Kidney capillary endothelial cell (primary cell): Measurements from ENCODE around the gene DISC1.
"Not testable (repeated sequence)": the region's sequence is repeated elsewhere in the genome, so short reads cannot be mapped to it uniquely, and the experiment has no call there.

Source experiments
- DNase-seq: peaks from one replicate; pipeline ENCODE4 v3.0.0-alpha.2; 2018; ENCODE audit warnings: low spot score

The DISC1 gene

DNA sequence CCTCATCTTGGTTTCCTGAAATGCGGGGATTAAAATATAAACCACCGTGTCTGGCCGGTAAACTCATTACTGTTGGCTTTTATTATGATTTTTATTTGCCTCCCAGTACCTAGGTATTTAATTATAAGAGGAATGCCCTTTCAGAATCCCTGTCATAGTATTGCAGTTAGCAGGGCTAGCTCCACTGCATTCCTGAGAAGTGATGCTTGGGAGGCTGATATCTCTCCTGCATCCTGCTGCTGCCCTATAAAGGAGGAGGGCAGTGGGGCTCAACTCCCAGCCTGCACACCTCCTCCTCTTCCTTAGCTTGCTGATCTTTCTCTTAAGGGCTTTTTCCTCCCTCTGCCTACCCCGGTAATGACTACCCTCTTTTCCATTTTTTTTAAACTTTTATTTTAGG lies 19.9 kb upstream of the DISC1 start:
- no peak for DNase-seq

DNA sequence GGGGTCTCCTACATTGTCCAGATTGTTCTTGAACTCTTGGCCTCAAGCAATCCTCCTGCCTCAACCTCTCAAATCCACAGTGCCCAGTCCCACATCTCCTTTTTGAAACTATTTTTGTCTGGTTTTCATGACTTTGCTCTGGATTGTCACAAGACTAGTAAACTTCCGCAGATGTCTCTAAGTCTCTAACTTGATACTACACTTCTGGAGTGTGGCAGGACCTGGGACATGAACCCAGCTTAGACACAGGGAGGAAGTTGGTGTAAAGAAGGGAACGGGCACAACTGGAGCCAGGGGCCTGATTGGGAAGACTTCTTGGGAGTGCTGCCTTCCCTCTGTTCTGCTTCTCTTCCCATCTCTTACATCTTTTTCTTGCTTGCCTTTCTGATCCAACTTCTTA lies 16.2 kb upstream of the DISC1 start:
- no peak for DNase-seq

DNA sequence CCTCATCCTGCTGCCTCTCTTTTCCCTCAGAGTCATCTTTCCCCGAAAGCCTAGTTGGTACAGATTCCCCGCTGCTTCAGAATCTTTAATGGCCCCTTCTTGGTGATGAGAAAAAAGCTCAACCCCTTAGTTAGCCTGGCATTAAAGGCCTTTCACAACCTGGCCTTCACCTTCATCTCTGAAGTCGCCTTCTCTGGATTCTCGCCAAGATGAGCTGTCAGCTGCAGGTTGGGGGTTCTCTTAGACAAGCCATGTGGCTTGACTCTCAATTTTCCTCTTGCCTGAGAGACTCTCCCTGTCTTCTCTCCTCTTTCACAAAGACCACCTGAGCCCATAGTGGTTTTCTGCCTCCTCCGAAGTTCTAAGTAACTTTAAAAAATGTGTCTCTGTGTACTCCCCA lies 15.5 kb upstream of the DISC1 start:
- DNase-seq, result no peak

DNA sequence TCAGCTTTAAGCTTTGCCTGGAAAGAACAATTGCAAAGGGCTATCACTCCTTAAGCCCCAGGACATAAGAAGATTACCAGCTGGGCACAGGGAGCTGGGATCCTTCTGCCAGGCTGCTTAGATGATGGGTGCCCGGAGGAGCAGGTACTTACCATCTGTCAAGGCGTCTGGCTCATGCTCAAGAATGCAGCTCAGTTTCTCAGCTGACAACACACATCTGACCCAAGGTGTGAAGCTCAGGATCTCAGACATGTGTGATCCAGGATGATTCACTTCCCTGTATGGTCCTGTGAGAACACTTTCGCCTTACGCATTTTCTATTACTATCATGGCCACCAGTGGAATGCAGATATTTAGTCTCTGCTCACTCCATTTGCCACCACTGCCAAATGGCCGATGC lies 14.7 kb upstream of the DISC1 start:
- no peak for DNase-seq

DNA sequence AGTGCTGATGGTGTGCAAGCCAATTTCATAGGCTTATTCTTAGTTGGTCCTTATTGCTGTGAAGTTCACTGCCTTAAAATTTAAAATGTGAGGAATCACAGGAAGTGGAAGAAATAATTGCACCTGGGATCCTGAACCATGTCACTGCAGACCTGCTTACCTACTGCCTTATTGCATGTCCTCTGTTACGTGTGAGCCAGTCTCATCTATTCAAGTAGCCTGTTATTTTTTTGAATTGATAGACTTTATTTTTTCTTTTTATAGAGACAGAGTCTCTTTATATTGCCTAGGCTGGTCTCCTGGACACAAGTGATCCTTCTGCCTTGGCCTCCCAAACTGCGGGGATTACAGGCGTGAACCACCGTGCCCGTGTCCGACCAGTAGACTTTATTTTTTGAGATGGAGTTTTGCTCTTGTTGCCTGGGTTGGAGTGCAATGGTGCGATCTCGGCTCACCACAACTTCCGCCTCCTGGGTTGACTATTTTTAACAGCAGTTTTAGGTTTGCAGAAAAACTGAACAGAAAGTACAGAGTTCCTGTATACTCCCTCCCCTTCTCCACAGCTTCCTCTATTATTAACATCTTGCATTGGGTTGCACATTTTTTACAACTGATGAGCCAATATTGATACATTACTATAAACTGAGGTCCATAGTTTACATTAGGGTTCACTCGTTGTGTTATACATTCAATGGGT lies 14.0 kb upstream of the DISC1 start:
- DNase-seq, result no peak

DNA sequence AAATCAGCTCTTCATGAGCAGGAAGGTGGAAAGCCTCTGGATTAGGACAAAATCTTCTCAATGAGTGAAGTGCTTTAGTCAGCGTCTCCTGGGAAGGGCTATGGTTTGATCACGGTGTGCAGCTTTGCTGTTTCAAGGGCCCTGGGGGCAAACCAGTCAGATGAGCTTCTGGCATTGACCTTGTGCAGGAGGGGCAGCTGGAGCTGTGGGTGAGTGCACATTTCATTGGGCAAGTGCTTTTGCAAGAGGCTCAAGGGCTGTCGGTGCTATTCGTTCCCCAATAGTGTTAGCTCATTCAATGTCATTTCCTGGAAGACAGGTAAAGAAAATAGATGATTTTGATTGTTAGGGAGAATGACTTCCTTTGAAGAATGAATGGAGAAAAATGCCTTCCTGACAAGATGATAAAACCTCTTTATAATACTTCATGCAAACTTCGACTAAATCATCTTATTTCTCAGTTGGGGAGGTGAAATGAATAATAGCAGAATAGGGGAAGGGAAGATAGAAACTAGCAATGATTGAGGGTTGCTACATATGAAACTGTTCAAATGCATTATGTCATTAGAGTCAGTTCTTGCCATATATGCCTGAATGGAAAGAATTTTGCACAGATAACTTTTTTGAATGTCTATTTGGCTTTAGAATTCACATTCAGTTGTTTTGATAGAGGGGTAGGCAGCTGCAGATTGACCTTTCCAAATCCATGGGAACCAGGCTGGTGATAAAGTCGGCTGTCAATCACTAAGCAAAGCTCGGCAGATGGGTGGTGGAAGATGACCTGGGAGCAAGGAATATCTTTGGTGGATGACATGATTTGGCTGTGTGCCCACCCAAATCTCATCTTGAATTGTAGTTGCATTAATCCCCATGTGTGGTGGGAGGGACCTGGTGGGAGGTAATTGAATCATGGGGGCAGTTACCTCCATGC lies 12.9 kb upstream of the DISC1 start:
- no peak for DNase-seq

DNA sequence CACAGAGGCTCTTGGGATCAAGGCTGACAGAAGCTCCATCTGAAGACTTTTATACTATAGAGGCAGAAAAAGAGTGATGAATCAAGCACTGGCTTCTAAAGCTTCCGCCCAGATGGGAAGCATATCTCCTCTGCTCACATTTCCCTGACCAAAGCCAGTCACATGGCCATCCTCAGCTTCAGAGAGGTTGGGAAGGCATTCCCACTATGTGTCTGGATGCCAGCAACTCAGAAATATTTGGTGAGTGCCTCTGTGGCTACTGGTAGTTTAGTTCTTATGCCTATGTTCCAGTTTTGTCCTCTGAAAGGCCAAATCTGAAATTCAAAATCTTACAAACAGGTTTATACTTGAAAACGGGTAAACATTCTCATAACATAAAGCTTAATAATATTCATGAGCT lies 9.9 kb upstream of the DISC1 start:
- no peak for DNase-seq

DNA sequence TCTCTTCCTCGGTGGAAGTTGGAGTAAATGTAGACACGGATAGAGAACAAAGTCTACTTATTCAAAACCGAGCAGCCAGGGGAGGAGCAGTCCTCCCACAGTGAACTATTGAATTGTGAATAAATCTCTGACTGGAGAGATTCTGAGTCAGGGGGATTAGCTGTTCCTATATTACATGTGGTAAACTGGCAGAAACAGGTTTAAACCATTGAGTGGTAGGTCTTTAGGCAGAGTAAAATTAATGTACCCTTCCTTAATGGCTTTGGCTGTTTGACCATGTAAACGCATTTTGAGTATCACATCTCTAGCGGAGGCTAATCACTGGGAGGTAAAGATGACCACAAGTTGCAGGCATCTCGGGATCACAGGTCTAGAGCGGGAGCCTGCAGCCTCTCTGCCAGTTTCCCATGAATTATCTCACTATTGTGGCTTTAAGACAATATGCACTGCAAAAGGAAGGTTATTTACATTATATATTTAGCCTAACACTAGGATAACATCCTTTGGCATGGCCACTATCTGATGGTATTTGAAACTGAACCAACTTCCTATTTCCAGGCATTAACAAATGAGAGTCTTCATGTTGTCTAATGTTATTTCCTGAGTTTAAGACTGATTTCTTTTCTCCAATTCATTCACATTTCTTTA lies 7.9 kb upstream of the DISC1 start:
- DNase-seq, result no peak

DNA sequence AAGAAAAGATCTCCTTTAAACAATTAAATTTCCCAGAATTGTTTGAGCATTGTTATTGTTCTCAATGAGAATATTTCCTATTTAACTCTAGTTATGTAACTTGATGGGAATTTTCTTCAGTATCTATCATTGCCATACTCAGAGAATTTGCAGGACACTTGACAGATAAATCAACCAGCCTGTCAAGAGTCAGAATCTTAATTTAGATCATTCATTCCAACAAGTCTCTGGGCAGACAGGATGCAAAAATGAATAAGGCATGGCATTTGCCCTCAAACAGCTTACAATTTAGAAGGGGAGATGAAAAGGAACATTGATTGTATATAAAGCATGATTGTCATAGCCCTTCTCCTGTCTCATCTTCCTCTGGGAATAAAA lies 7.3 kb upstream of the DISC1 start:
- DNase-seq, result peak; percentile 44

DNA sequence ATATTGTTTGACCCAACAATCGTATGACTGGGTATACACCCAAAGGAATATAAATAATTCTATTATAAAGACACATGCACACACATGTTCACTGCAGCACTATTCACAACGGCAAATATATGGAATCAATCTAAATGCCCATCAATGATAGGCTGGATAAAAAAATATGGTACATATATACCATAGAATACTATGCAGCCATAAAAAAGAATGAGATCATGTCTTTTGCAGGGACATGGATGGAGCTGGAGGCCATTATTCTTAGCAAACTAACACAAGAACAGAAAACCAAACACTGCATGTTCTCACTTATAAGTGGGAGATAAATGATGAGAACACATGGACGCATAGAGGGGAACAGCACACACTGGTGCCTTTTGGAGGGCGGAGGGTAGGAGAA lies 1.5 kb upstream of the DISC1 start:
- not testable (repeated sequence) for DNase-seq

DNA sequence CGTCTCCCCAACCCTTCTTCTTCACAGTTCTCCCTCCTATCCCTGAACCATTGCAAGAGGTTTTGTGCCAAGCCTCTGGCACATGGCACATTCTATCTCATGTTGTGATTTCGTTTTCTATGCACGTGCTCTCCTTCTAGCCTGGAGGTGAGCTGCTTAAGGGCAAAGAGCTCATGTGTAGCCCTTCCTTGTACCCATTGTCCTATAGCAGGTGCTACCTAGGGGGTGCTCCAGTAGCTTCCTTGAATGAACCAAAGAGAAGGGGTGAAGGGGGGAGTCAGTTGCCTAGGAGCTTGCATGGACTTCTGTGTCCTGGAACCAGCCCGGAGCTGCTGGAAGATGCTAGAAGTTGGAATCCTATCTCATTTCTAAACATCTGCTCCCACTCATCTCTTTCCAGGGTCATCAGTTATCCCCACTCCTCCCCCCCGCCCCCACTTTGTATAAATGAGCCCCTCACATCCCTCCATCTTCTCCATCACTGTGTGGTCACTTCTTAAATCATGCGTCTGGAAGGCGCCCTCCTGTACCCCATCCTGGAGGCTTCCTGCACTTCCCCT lies 535 bp upstream of the DISC1 start:
- no peak for DNase-seq

DNA sequence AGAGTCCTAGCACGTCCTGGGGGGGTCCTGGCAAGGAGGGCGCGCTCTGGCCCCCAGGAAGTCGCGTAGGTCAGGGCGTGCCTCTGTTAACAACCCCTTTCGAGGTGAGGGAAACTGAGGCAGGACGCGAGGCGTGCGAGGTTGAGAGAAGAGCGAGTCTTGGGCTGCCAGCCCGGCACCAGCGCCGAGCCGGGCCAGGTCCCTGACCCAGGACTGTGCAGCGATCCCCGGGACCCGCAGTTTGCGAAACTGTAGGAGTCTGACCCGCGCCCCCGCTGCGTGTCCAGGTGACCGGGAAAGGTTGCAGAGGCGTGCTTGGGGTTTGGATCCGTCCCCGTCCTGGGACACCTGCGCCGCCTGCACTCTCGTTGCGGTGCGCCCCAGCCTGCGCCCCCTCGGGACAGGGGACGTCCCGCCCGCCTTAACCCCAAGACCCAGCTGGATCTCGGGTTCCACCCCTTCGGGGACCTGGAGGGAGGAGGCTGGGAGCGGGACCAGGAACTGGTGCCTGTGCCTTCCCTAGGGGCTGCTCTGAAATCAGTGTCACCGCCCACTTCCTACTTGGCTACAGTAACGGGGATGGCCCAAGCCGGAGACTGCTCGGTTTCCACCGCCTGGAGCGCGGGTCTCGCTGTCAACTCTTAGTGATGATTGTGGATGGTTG lies 493 bp downstream of the DISC1 start:
- peak; percentile 66 for DNase-seq

DNA sequence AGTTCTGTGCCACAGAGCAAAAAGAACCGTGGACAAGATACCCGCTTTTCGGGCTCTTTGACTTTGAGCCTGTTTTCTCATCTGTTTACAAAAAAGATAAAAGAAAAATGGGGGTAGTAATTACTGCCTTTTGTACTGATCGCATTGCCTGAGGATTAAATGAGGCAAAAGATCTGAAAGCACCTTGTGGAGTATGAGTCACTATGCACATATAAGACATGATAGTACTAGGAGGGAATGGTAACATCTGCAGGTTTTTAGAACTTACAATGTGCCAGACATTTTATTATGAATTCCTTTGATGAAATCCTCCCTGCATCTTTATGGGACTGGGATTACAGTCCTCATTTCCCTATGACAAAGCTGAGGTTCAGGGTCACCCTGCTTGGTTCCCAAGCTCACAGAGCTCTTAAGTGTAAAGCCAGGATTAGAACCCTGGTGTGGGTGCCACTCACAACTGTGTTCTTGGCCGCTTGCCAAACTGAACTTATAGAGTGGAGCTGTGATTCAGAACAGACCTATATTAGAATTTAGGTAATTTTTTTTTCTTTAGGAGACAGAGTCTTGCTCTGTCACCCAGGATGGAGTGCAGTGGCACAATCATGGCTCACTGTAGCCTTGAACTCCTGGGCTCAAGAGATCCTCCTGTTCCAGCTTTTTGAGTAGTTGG lies 1.8 kb downstream of the DISC1 start:
- no peak for DNase-seq

DNA sequence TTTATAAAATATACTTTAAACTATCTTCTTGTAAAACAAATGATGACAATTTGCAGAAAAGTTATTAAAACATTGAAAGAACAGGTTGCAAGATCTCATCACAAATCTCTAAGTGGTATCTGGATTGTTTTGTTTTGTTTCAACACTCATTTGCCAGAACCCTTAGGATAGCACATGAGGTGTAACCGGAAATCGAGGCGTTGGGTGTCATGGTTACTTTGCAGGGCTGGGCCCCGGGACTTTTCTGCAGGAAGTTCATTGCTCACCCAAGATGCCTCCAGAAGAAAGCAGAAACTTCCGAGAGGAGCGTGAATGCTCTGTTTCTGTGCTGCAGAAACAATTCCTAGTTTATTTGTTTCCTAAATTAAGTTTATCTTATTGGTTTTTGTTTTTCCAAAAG lies 2.5 kb downstream of the DISC1 start:
- DNase-seq, result peak; percentile 85

DNA sequence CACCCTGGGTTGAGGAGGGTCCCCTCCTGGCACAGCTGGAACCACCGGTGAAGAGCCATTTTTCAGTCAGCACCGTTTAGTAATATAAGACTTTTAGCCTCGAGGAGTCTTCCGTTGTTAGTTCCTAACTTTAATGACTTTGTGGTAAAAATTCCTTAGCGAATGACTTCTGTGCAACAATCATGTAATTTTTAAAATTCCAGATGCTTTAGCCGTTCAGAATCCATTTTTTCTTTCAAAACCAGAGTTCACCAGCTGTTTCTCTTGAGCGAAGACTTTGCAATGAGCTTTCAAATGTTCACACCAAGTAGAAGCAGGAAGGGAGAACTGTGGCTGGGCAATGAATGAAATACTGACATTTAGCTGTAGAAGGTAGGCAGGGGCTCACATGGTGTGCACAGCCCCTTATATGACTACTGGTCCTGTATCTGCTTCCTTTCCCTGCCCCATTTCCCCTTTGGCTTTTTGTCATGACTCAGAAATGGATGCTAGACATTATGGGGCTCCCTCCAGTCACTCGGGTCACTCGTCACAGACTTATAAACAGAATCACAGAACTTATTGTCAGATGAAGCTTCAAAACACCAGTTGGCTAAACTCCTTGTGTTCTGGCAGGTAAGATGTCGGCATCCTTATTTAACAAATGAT lies 4.1 kb downstream of the DISC1 start:
- DNase-seq, result no peak

DNA sequence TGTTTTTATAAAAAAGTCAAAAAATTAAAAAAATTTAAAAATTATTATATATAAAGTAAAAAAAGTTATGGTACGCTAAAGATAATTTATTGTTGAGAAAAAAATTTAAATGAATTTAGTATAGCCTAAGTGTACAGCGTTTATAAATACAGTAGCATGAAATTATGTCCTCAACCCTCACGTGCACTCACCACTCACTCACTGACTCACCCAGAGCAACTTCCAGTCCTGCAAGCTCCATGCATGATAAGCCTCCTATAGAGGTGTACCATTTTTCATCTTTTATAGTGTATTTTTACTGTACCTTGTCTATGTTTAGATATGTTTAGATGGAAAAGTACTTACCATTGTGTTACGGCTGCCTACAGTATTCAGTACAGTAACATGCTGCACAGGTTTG lies 5.1 kb downstream of the DISC1 start:
- DNase-seq, result no peak

DNA sequence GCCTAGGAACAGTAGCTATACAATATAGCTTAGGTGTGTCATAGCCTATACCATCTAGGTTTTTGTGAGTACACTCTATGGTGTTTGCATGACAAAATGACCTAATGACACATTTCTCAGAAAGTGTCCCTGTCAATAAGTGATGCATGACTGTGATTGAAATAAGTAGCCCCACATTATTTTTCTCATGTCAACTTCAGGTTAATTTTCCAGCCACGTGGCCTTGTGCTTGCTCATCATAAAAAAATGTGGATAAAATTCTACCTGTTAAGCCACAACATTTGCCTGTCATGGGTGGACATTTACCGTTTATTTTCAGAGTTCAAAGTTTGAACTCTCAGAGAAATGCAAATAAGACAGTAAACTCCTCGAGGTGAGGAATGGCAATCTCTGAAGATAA lies 5.5 kb downstream of the DISC1 start:
- DNase-seq, result no peak

DNA sequence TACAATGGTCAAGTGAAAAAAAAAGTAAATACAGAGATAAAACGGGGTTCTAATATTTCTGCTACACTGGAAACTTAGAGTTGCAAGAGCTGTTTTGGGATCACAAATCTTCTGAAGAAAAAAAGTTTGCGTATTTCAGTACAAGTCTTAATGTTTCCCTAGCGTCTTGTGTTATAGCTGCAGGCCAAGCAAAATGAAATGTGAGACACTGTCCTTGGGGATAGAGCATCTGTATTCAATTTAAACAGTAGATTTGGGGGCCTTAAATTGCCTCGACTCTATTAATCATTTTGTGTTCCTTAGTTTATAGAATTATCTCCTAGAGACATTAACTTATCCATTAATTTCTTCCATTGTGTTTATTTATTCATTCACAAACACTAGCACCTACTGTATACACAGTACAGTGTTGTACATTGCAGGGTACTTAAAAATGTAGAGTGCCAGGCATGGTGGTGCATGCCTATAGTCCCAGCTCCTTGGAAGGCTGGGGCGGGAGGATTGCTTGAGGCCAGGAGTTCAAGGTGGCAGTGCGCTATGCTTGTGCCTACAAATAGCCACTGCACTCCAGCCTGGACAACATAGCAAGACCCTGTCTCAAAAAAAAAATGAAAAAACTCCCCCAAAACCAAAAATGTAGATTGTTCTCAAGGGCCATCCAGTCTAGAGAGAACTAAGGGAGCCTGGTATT lies 7.9 kb downstream of the DISC1 start:
- DNase-seq, result no peak

DNA sequence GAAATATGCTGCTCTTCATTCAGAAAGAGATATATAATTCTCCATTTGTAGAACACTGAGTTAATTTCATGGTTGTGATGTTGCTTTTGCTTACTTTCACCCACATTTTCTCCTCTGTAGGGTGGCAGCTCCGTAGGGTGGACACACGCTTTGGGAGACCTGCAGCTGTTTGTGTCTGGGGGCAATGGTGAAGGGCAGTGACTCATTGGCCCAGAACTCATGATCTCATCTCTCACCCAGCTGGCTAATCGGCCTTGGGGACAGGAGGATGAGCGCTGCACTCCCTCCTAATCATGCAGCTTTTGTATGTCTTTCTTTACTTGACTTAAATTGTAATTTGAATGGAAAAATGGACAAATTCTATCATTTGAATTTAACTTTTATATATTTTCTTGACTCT lies 9.6 kb downstream of the DISC1 start:
- DNase-seq, result peak; percentile 33

DNA sequence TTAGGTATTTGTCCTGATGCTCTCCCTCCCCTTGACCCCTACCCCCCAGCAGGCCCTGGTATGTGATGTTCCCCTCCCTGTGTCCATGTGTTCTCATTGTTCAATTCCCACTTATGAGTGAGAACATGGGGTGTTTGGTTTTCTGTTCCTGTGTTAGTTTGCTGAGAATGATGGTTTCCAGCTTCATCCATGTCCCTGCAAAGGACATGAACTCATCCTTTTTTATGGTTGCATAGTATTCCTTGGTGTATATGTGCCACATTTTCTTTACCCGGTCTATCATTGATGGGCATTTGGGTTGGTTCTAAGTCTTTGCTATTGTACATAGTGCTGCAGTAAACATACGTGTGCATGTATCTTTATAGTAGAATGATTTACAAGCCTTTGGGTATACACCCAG lies 10.3 kb downstream of the DISC1 start:
- not testable (repeated sequence) for DNase-seq

DNA sequence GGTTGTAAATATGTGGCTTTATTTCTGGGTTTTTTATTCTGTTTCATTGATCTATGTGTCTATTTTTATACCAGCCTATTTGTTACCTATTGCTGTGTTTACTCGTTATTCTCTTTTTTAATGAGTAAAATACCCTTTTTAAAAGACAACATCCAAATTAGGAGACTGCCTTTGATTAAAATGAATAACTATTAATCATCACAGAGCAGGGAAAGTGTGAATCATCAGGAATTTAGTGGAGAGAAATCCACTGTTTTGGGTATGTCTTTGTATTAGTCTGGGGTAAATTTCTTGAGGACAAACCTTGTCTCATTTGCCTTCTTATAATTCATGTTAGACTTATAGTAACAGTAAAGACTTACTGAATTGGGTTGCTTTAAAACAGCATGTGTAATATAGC lies 12.1 kb downstream of the DISC1 start:
- DNase-seq, result no peak
